ENCODE data around the gene HOXA13. TPM values are rescaled to one million over a fixed set of nuclear protein-coding genes. Genes with fewer than 3 reads are reported as not detected.

The HOXA13 gene
- polyA plus RNA-seq, 1 experiment: 4.6 TPM

DNA sequence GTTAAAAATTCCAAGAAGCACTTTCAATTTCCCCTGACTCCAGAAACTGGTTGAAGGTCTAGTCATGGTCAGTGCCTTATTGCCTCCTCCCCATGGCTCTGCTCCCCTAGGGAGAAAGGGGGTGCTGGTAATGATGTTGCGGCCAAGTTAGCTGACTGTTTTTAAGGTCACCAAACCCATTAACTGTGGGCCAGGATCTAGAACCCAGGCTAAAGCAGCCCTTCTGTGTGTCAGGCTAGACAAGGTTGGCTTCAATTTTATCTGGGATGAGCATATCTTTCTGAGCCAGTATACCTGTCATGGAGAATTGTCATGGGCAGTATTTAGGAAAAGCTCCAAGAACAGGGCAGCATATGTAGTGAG lies 11.2 kb upstream of the HOXA13 start:
- H3K4me3 ChIP-seq (ENCODE audit: low read depth, low read length): no peak overlapping the region
- no peaks in the 10 kb centered on the region for H3K36me3 ChIP-seq (ENCODE audit: control insufficient read depth, insufficient read depth, low read length)
- ChIA-PET POLR2A (no interaction called here), CTCF (interaction anchor here (0.6 to 3.5 kb wide), 19 partner anchors 8 to 940 kb away, joined by 3 to 23 read pairs (median 4); partner anchors contain the start of genes EVX1 and HOXA13)
- no peak for DNase-seq (ENCODE audit: low read depth)
- H3K27me3 ChIP-seq (ENCODE audit: control insufficient read depth, insufficient read depth, low read length): no peaks in the 10 kb centered on the region
- TF ChIP-seq, protein P1, sequence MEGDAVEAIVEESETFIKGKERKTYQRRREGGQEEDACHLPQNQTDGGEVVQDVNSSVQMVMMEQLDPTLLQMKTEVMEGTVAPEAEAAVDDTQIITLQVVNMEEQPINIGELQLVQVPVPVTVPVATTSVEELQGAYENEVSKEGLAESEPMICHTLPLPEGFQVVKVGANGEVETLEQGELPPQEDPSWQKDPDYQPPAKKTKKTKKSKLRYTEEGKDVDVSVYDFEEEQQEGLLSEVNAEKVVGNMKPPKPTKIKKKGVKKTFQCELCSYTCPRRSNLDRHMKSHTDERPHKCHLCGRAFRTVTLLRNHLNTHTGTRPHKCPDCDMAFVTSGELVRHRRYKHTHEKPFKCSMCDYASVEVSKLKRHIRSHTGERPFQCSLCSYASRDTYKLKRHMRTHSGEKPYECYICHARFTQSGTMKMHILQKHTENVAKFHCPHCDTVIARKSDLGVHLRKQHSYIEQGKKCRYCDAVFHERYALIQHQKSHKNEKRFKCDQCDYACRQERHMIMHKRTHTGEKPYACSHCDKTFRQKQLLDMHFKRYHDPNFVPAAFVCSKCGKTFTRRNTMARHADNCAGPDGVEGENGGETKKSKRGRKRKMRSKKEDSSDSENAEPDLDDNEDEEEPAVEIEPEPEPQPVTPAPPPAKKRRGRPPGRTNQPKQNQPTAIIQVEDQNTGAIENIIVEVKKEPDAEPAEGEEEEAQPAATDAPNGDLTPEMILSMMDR (IDR thresholded peaks at IDR 0.05; ENCODE audit: insufficient read depth, low read depth, low read length): no peak

DNA sequence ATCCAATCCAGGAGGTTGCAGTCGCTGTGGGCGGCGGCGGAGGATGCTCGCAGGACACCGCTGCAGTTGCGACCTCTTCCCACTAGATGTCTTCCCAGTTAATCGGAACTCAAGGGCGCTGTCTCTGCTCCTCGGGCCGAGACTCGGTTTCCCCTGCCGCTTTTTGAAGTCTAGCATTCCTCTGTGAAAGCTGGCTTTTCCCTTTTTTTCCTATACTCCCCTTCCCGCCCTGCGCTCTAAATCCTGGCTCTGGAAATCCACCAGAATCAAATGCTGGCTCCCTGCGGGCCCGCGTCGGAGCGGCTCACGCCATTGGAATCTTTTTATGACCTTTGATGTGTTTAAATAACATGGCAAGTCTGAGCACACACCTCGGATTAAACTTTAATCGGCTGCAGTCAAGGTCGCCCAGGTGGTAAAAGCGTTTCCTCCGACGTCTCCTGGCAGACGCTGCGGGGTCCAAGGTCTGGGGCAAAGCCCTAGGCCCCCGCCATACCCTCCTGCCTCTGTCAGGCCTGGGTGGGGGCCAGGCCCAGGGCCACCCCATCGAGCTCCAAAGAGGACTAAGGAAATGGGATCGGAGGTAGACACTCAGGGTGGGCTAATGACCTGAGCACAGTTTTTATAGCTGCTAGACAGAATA lies 10.7 kb upstream of the HOXA13 start:
- ChIA-PET CTCF (interaction anchor here (0.6 to 3.5 kb wide), 21 partner anchors 11 to 940 kb away, joined by 3 to 23 read pairs (median 4); partner anchors contain the start of genes EVX1 and HOXA13), POLR2A (no interaction called here)
- DNase-seq (ENCODE audit: low read depth): no peak
- TF ChIP-seq, protein P1 (IDR thresholded peaks at IDR 0.05; ENCODE audit: insufficient read depth, low read depth, low read length): peak; percentile 79
- Histone ChIP-seq H3K36me3 (ENCODE audit: control insufficient read depth, insufficient read depth, low read length) (no peaks in the 10 kb centered on the region), H3K27me3 (ENCODE audit: control insufficient read depth, insufficient read depth, low read length) (no peaks in the 10 kb centered on the region), H3K4me3 (ENCODE audit: low read depth, low read length) (no peak overlapping the region)

DNA sequence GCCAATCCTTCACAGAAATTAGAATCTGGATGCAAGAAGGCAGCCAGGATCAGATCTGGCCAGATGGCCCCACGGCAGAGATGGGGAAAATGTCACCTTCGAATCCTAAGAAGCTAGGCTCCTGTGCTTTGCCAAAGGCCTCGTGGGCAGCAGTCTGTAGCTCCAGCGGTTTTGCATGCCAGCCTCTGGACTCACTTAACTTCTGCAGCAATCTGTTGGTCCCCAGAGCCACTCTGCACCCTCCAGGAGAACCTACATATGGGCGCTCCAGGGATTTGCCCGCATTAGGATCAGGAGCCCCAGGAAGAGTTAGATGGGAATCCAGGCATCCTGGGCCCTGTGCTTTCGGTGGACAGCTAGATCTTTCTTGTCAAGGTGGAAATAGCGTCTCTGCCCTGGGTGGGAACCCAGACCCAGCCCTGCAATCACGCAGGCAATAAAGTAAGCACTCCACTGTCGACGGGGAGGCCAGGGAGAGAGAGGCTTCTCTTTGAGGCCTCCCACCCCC lies 10.1 kb upstream of the HOXA13 start:
- Histone ChIP-seq H3K27me3 (ENCODE audit: control insufficient read depth, insufficient read depth, low read length) (no peaks in the 10 kb centered on the region), H3K36me3 (ENCODE audit: control insufficient read depth, insufficient read depth, low read length) (no peaks in the 10 kb centered on the region), H3K4me3 (ENCODE audit: low read depth, low read length) (no peak overlapping the region)
- TF ChIP-seq, protein P1 (IDR thresholded peaks at IDR 0.05; ENCODE audit: insufficient read depth, low read depth, low read length): no peak
- CTCF ChIA-PET: interaction anchor here (0.8 to 3.5 kb wide), 12 partner anchors 10 to 811 kb away, joined by 3 to 23 read pairs (median 4); partner anchors contain the start of genes EVX1 and HOXA13
- DNase-seq (ENCODE audit: low read depth): no peak
- POLR2A ChIA-PET: no interaction called here

DNA sequence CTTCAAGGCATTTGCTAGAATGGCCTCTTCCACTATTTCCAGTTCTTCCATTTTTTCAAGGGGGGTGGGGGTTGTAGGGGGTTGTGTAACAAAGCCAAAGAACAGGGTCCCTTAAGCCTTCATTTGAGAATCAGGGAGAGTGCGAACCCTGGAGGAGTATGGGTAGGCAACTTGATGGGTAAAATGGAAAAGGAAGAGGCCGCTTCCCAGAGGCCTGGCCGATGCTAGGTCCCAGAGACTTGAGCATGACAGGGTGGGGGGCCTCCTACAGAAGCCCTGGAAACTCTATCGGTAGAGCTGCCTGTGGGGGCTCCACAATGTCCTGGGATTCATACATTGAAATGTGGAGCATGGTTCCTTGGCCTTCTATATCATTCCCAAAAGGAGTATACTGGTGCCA lies 9.1 kb upstream of the HOXA13 start:
- Histone ChIP-seq H3K36me3 (ENCODE audit: control insufficient read depth, insufficient read depth, low read length) (no peaks in the 10 kb centered on the region), H3K4me3 (ENCODE audit: low read depth, low read length) (no peak overlapping the region), H3K27me3 (ENCODE audit: control insufficient read depth, insufficient read depth, low read length) (no peaks in the 10 kb centered on the region)
- CTCF ChIA-PET: interaction anchor here (0.6 to 3.5 kb wide), 5 partner anchors 9 to 1645 kb away, joined by 3 to 23 read pairs (median 4); partner anchors contain the start of gene HOXA13
- no peak for DNase-seq (ENCODE audit: low read depth)
- TF ChIP-seq, protein P1 (IDR thresholded peaks at IDR 0.05; ENCODE audit: insufficient read depth, low read depth, low read length): no peak
- POLR2A ChIA-PET: no interaction called here

DNA sequence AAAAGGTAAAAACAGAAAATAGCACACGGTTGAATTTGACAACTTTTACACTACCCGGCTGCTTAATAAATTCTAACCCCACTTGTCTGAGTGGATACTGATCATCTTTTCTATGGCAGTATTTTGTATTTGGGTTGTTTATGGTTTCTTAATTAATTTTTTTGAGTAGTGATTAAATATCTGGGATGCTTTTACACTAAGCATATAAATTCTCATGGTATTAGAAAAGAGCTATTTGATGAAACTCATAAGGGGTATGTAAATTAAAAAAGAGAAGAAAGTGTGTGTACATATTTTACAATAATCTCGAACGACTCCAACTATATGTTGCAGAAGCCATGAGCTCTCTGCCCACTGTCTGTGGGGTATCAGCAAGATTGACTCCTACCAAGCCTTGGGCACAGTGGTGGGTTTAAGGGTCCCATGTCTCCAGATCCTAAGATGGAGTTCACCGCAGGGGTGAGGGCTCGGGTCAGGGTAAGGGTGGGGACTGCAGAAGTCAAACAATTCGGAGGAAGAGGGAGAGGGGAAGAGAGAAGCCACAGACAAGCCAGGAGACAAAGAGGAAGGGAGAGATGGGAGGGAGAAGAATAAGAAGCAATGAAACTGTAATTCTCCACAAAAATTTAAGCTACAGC lies 7.6 kb upstream of the HOXA13 start:
- Histone ChIP-seq H3K36me3 (ENCODE audit: control insufficient read depth, insufficient read depth, low read length) (no peaks in the 10 kb centered on the region), H3K27me3 (ENCODE audit: control insufficient read depth, insufficient read depth, low read length) (no peaks in the 10 kb centered on the region), H3K4me3 (ENCODE audit: low read depth, low read length) (no peak overlapping the region)
- ChIA-PET POLR2A (interaction anchor here (0.6 kb wide), 1 partner anchor 28 kb away, joined by 9 read pairs; no protein-coding TSS in a partner anchor), CTCF (interaction anchor here (0.9 to 1.6 kb wide), 3 partner anchors 8 to 717 kb away, joined by 3 to 5 read pairs (median 4); no protein-coding TSS in a partner anchor)
- TF ChIP-seq, protein P1 (IDR thresholded peaks at IDR 0.05; ENCODE audit: insufficient read depth, low read depth, low read length): no peak
- no peak for DNase-seq (ENCODE audit: low read depth)

Data from BJ (cell line).